Measurements from ENCODE around the gene TTC31.
"Not testable (repeated sequence)": the region's sequence is repeated elsewhere in the genome, so short reads cannot be mapped to it uniquely, and the experiment has no call there.

TTC31 gene

DNA sequence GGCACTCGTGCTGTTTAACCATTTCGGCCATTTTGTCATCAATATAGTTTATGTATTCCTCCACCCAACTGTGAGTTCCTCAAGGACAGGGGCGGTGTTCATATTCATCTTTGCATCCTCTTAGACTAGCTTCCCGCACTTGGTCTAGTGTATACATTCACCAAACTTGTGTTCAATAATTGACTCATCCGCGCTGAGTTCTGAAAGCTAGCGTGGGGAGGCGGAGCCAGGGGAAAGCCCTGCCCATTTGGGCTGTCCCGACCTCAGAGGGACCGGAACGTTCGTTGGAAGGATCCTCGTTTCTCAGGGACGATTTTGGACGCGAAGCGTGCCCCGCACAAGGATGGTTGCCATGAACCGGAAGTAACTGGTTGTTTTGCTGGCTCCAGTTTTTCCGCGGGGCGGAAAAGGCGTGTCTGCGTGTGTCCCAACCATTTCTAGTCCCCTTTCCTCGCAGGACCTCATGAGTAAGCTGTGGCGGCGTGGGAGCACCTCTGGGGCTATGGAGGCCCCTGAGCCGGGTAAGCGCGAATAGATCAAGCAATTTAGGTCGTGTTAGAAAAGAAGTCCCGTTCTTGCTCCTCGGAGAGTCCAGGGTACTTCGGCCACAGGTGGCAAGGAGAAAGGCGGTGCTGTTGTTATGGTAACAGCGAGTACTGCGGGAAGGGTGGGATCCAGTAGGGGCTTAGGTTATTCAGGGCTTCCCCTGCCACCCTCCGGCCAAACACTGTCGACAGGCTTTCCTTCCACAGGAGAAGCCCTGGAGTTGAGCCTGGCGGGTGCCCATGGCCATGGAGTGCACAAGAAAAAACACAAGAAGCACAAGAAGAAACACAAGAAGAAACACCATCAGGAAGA is 28.0 kb upstream of the TTC31 start, which contains the start of gene INO80B:
TSS of gene INO80B (plus strand) at position 434 of the 858 bp plus-strand sequence. CDS start at position 464, 30 bp downstream.
- in situ Hi-C loops (cut with MboI; ENCODE audit: low pct_unique_long_range_greater_than_20kb, low sequenced_read_pairs) = no loop called here
- peak; percentile 99 for DNase-seq

DNA sequence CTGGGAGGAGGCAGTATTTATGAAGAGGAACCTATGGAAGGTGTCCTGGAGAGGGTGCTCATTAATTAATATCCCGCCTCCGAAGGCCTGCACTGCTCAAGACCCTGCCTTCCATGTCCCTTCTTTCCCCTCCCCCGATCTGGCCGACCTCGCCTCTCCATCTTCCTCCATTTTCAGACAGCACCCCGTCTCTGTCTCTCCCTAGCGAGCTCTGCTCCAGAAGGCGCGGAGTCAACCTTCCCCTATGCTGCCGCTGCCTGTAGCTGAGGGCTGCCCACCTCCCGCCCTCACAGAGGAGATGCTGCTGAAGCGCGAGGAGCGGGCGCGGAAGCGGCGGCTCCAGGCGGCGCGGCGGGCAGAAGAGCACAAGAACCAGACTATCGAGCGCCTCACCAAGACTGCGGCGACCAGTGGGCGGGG is 25.7 kb upstream of the TTC31 start:
- no peak for DNase-seq
- in situ Hi-C loops (cut with MboI; ENCODE audit: low pct_unique_long_range_greater_than_20kb, low sequenced_read_pairs) = no loop called here

DNA sequence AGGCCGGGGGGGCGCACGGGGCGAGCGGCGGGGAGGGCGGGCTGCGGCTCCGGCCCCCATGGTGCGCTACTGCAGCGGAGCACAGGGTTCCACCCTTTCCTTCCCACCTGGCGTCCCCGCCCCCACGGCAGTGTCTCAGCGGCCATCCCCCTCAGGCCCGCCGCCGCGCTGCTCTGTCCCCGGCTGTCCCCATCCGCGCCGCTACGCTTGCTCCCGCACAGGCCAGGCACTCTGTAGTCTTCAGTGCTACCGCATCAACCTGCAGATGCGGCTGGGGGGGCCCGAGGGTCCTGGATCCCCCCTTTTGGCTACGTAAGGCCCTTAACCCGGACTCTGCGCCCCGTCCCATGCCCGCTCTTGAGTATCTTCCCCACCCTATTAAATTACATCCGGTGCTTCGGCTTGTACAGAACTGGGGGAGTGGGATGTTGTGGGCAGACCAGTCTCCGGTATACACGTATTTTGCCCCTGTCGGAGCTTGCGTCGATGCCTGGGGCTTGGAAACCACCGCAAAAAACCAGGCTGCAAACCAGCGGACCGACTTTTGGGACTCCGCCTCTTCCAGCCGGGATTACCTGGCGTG is 25.2 kb upstream of the TTC31 start:
- no peak for DNase-seq

DNA sequence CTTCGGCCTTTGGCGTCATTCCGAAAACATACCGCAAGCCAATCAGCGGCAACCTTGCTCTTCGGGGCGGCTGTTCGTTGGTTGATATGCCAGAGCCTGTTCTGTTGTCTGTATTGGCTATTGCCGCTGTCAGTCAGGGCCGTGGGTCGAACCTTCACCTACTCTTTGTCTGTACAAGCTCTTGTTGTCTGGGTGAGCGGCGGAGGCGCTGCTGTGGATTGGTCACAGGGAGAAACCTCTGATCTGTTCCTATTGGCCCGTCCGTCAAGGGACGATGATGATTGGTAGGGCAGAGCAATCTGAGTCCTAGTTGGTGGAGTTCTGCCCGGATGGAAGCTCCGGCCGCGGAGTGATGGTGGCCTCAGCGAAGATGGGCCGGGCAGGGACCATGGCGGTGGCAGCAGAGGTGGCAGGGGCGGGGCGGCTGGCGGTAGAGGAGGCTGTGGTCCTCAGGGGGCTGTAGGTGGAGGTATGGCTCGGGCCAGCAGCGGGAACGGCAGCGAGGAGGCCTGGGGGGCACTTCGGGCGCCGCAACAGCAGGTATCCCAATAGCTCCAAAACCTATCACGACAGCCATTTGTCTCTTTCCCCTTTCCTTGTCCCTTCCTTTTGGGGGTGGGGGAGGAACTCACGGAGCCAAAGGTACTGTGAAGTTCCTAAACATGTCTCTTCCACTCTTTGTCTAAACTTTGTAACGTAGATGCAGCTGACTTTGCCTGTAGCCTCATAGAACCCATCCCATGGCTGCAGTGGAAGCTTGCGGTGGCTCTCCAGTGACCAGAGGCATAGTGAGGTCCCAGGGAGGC is 24.5 kb upstream of the TTC31 start, which contains the start of gene WBP1:
TSS of gene WBP1 (plus strand) at position 307 of the 806 bp plus-strand sequence. CDS start at position 472, 165 bp downstream.
- DNase-seq = peak; percentile 100
- in situ Hi-C loops (cut with MboI; ENCODE audit: low pct_unique_long_range_greater_than_20kb, low sequenced_read_pairs) = no loop called here

More for the DNA sequence above, 25.2 kb upstream of the TTC31 start:
- in situ Hi-C loops (cut with MboI; ENCODE audit: low pct_unique_long_range_greater_than_20kb, low sequenced_read_pairs) = no loop called here

DNA sequence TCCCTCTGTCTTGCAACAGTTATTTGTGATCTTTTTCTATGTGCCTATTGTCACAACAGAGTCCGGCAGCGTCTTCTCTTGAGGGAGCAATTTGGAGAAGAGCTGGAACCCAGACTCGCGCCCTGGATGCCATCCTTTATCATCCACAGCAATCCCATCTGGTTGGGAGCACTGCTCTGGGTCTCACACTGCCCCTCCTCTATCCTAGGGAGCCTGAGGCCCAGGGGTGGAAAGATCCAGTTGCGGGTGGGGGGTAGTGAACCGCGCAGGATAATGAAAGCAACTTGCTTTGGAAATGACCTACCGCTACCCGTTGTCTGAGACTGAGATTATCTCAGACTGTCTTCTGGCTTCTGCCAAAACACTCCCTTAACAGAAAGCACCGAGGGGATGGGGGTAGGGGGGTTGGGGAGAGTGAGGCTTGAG is 23.9 kb upstream of the TTC31 start:
- in situ Hi-C loops (cut with MboI; ENCODE audit: low pct_unique_long_range_greater_than_20kb, low sequenced_read_pairs) = no loop called here
- DNase-seq = no peak

DNA sequence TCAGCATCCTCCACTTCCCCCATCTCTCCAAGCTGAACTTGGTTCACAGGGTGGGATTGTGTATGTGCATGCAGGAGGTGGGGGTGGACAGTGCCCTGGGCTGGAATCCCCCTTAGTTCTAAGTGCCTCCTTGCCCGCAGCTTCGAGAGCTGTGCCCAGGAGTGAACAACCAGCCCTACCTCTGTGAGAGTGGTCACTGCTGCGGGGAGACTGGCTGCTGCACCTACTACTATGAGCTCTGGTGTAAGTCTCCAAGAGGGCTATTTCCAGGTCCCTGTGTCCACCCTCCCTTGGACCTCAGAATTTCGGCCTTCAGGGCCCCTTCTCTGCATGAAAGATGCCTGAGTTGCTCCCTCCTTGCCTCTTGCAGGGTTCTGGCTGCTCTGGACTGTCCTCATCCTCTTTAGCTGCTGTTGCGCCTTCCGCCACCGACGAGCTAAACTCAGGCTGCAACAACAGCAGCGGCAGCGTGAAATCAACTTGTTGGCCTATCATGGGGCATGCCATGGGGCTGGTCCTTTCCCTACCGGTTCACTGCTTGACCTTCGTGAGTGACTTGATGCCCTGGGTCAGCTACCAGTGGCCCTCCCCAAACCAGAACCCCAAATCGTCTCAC is 23.3 kb upstream of the TTC31 start:
- in situ Hi-C loops (cut with MboI; ENCODE audit: low pct_unique_long_range_greater_than_20kb, low sequenced_read_pairs); DNase-seq: not testable (repeated sequence)

DNA sequence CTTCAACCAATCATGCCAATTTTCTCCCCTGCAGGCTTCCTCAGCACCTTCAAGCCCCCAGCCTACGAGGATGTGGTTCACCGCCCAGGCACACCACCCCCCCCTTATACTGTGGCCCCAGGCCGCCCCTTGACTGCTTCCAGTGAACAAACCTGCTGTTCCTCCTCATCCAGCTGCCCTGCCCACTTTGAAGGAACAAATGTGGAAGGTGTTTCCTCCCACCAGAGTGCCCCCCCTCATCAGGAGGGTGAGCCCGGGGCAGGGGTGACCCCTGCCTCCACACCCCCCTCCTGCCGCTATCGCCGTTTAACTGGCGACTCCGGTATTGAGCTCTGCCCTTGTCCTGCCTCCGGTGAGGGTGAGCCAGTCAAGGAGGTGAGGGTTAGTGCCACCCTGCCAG is 22.7 kb upstream of the TTC31 start:
- in situ Hi-C loops (cut with MboI; ENCODE audit: low pct_unique_long_range_greater_than_20kb, low sequenced_read_pairs); DNase-seq: not testable (repeated sequence)

DNA sequence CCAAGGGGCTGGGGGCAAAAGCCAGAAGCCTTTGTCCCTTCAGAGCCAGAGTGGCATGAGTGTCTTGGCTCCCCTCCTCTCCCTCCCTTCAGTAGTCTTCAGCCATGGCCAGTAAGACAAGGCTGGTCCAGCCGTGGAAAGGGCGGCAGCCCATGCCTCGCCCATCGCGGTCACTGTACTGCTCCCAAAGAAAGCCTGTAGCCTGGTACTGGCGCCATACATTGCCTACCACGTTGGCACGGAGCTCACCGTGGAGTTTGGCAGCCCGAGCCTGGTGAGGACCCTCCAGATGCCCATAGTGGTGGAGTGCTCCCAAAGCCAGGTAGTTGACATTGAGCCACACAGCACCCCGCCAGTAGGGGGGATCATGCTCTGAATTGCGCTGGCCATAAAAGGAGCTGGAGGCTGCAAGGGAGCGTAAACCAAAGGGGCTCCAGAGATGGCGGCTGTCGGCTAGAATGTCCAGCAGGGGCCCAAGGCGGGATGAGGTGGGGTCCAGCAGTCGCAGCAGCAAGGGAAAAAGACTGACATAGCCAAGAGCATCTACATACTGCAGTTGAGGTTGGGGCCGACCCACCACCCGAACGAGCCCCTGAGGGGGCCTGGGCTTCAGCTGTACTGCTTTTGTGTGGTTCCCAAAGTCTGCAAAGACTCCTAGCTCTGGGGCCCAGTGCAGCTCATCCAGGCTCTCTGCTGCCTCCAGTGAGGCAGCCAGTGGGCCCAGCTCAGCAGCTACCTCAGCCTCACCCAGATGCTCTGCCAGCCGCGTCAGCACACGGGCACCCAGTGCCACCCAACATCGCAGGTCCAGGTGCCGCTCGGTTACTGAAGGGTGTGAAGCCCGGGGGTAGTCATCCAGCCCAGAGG is 21.5 kb upstream of the TTC31 start:
- in situ Hi-C loops (cut with MboI; ENCODE audit: low pct_unique_long_range_greater_than_20kb, low sequenced_read_pairs) = no loop called here
- no peak for DNase-seq

DNA sequence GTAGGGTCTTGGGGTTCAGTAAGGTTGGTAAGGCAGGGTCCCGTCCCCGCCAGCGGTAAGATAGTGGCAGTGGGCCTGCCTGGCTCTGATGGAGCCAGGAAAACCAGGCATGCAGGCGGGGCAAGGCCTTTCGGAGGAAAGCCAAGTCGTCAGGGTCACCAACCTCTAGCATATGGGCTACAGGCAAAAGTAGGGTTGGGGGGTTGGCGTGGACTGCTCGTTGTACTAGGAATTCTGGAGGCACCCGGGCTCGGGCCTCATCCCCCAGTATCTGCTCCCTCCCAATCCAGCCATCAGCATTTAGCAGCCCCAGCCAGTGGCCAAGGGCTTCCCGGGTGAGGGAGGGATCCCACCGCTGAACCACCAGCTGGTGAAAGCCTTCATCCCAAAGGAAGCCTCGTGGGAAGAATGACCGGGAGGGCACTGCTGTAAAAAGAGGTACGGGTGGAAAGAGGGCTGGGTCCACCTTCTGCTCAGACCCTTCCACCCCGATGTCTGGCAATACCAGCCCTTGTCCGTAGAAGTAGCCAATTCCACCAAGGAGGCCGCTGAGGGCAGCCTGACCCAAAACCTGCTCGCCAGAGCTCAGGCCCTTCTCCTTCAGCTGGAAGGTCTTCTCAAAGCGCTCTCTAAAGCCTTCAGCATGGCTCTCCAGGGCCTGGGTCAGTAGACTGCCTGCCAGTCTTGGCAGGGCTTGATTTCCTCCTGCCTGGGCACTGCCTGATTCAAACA is 20.7 kb upstream of the TTC31 start:
- no peak for DNase-seq
- in situ Hi-C loops (cut with MboI; ENCODE audit: low pct_unique_long_range_greater_than_20kb, low sequenced_read_pairs) = no loop called here

DNA sequence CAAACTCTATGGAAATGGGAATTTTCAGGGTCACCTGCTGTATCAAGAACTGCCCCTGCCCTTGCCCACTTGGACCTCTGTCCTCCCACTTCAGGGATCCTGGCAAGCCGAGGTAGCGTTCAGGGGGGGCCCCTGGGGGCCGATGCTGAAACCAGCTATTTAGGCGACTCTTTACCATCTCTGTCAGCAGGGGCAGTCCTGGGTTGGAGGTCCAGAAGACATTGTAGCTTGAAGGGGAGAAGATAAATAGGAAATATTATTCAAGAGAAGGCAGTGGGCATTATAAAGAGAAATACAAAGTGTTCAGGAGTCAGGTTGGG is 20.1 kb upstream of the TTC31 start:
- in situ Hi-C loops (cut with MboI; ENCODE audit: low pct_unique_long_range_greater_than_20kb, low sequenced_read_pairs) = no loop called here
- no peak for DNase-seq

DNA sequence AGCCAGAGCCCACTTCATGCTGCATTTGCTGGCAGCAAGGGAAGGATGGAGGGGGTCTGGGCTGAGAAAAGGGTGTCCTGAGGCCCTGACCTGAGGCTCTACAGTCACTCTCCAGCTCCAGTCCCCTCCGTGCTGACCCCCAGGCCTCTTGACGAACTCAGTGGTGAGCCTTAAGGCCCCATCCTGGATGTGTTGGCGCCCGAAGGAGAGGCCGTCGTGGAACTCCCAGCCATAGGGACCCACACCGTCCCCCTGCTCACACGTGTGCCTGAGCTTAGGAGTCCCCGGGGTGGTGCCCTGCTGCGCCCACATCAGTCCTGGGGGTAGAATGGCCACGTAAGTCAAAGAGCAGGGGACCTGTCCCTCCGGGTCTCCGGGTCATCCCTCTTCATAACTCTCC is 18.5 kb upstream of the TTC31 start:
- DNase-seq = no peak
- in situ Hi-C loops (cut with MboI; ENCODE audit: low pct_unique_long_range_greater_than_20kb, low sequenced_read_pairs) = no loop called here

DNA sequence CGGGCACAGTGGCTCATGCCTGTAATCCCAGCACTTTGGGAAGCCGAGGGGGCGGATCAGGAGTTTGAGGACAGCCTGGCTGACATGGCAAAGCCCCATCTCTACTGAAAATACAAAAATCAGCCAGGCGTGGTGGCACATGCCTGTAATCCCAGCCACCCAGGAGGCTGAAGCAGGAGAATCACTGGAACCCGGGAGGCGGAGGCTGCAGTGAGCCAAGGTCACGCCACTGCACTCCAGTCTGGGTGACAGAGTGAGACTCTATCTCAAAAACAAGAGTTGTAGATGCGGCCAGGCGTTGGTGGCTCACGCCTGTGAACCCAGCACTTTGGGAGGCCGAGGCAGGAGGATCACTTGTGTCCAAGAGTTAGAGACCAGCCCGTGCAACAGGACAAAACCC is 12.1 kb upstream of the TTC31 start:
- not testable (repeated sequence) for DNase-seq

DNA sequence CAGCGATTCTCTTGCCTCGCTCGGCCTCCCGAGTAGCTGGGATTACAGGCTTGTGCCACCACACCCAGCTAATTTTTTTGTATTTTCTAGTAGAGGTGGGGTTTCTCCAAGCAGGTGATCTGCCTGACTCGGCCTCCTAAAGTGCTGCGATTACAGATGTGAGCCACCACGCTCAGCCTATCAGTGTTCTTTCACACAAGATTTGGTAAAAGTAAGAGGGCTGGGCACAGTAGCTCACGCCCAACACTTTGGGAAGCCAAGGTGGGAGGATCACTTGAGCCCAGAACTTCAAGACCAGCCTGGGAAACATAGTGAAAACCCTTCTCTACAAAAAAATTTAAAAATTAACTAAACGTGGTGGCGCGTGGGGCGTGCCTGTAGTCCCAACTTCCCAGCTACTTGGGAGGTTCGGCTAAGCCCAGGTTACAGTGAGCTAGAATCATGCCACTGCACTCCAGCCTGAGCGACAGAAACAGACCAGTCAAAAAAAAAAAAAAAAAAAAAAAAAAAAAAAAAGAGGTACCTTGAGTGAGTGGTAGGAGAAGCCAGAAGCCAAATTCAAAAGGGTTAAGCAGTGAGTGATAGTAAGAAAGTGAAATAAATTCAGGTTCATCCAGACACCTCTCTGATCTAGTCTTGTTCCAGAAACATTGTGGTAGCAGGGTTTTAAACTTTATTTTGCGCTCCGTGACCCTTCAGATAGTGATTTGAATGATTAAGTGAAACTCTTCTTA is 11.4 kb upstream of the TTC31 start:
- in situ Hi-C loops (cut with MboI; ENCODE audit: low pct_unique_long_range_greater_than_20kb, low sequenced_read_pairs) = no loop called here
- DNase-seq = no peak

More for the DNA sequence above, 12.1 kb upstream of the TTC31 start:
- in situ Hi-C loops (cut with MboI; ENCODE audit: low pct_unique_long_range_greater_than_20kb, low sequenced_read_pairs) = not testable (repeated sequence)

DNA sequence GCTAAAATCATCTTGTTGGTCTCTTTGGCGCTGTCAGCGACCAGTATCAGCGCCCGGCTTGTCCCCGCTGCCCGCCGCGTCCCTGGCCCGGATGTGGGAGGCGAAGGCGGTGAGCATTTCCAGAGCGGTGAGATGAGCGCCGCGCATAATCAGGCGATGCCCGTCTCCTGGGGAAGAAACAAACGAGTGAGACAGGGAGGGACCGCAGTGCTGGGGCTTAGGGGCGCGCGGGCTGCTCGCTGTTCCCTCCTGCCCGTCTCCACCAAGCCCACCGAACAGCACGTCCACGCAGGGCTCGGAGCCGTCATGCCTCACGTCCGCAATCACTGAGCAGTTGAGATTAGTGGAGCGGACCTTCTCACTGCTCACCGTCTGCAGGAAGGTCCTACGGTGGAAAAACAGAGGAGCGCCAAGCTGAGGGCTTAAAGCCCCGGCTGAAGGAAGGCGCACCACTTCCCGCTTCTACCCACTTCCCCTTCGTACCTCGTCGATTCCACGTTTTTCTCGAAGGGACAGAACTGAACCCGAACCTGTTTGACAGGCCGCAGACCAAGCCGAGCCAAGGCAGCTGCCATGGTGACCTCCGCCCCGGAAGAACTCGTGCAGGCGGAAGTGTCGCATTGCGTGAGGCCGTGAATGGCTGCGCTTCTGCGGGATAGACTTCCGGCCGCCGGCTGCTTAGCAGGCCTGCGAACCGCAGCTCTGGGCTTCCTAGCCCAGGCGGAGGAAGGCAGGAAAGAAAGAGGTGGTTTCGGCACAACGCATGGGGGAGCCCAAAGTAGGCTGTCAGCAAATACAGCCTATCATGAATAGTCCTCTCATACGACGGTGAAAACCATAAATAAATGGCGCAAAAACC is 10.6 kb upstream of the TTC31 start, which contains the start of gene MRPL53:
TSS of gene MRPL53 (minus strand) at position 595 of the 859 bp plus-strand sequence. CDS start at position 575, 20 bp downstream.
- in situ Hi-C loops (cut with MboI; ENCODE audit: low pct_unique_long_range_greater_than_20kb, low sequenced_read_pairs) = no loop called here
- peak; percentile 95 for DNase-seq

DNA sequence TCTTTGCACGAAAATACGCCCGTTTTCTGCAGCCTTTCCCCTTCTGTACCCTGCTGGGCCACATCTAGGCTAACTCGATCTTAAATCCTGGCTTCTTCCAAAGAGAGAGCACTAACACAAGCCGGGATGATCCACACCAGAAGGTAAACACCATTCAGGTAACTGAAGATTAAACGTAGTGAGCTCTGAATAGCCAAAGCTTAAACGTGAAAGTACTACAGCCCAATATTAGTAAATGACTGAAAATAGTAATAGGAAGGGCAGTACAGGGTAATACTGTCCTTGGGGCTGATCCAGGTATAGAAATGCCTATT is 10.0 kb upstream of the TTC31 start:
- in situ Hi-C loops (cut with MboI; ENCODE audit: low pct_unique_long_range_greater_than_20kb, low sequenced_read_pairs) = no loop called here
- no peak for DNase-seq

DNA sequence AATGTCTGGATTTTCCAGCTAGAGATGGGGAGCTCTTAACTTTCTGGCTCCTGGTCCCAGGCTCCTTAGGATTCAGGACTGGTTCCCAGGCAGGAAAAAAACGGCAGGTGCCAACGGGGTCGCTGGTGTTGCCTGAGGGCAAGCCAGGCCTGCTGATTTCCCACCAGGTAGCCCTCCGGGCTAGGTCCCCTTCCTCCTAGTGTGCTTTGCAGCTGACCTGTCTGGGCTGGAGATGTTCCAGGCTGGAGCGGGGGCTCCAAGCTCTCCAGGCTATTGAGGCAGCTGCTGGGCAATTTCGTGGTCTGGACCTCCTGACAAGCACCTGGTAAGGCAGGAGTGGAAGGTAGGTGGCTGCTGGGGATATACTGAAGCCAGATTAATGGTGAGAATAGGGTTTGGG is 8.4 kb upstream of the TTC31 start:
- in situ Hi-C loops (cut with MboI; ENCODE audit: low pct_unique_long_range_greater_than_20kb, low sequenced_read_pairs) = no loop called here
- DNase-seq = no peak
